ENCODE measurements around the gene CCNI2. TPM values are rescaled to one million over a fixed set of nuclear protein-coding genes. Genes with fewer than 3 reads are reported as not detected.

Gene CCNI2
- total RNA-seq, 1 experiment from 2014 or later, result 1.4 TPM

DNA sequence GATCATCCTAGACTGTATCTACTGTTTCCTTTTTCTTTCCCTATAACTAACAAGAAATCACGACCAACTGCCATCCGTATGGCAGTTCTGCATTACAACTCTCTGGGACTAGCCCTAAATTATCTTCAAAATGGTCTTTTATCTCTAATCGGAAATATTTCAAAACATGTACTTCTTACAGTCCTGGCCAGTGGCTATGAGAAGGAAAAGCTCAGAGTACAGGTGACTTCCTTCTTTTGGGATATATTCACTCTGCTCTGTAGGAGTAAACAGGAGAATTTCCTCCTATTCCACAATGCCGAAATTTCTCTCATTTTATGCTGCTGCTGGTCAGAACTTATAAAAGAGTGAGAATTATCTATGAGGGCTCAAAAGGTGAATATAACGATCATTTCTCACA, 31.6 kb downstream of the CCNI2 start:
- H3K27ac ChIP-seq (ENCODE audit: low read depth, low read length), result no peak overlapping the region
- no peak overlapping the region for H3K9ac ChIP-seq (ENCODE audit: low read length)
- POLR2A ChIA-PET, result no interaction called here

DNA sequence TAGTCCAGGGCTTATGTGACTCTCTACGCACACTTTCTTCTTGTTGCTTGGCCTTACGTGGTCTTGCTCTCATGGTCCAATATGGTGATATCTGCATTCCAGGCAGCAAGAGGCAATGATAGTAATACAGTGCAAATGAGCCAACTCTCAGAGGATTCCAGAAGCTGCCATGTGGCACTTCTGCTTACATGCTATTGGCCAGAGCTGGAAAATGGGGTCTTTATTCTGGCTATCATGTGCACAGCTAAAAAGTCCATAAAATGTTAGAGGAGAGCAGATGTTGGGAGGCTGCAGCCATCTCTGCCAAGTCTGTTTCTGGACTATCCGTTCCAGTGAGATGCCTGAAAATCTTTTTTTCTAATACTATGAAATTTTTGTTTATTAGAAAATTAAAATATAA, 32.7 kb downstream of the CCNI2 start:
- no TSS peak for BruUV-seq (replicated peaks)
- intact Hi-C loops (cut with micrococcal nuclease), result no loop called here
- H3K36me3 ChIP-seq (ENCODE audit: control insufficient read depth in 1 of 2, insufficient read depth in 2 of 2, low read length in 2 of 2), result no peaks in the 10 kb centered on the region
- no peaks in the 10 kb centered on the region for H3K27me3 ChIP-seq (ENCODE audit: insufficient read depth, low read length)
- no peak for DNase-seq (ENCODE audit: low read depth, low spot score)
- no peak overlapping the region for H3K4me2 ChIP-seq (ENCODE audit: low read length)
- no peak overlapping the region for H3K9ac ChIP-seq (ENCODE audit: low read length)
- ChIA-PET CTCF (no interaction called here), POLR2A (no interaction called here), RAD21 (ENCODE audit: low non-redundant PET in 1 of 2, low total read pairs in 2 of 2, uncharacterized antibody in 2 of 2, unreplicated experiment in 2 of 2) (no interaction called here)
- peaks cover 6 to 25% of the 10 kb centered on the region in 2 experiments for H3K4me1 ChIP-seq (ENCODE audit: control insufficient read depth in 1 of 2, insufficient read depth in 2 of 2, low read length in 2 of 2)
- no peaks in the 10 kb centered on the region for H4K20me1 ChIP-seq (ENCODE audit: insufficient read depth)
- H3K9me3 ChIP-seq (ENCODE audit: control insufficient read depth in 1 of 2, insufficient read depth in 1 of 2, low read depth in 1 of 2, low read length in 2 of 2), result no peaks in the 10 kb centered on the region
- no peak for ATAC-seq
- no peak overlapping the region for H2AFZ ChIP-seq (ENCODE audit: low read depth, low read length, poor library complexity, severe bottlenecking)
- no peaks in the 10 kb centered on the region for H3K9me2 ChIP-seq (ENCODE audit: insufficient read depth)
- H3K79me2 ChIP-seq (ENCODE audit: insufficient read depth, low read length), result peaks cover 13% of the 10 kb centered on the region
- no peak overlapping the region for H3K4me3 ChIP-seq (replicated peaks in 1 of 2; ENCODE audit: low read depth in 1 of 2, low read length in 2 of 2)
- H3K27ac ChIP-seq (ENCODE audit: low read depth, low read length), result no peak overlapping the region
- TF ChIP-seq EZH2phosphoT487 (IDR thresholded peaks at IDR 0.05; ENCODE audit: borderline replicate concordance), result no peak
- TF ChIP-seq SIN3A (IDR thresholded peaks at IDR 0.05; ENCODE audit: low read depth), result no peak
- TF ChIP-seq FOSL1 (IDR thresholded peaks at IDR 0.05; ENCODE audit: low read depth), result no peak
- TF ChIP-seq, protein P1, sequence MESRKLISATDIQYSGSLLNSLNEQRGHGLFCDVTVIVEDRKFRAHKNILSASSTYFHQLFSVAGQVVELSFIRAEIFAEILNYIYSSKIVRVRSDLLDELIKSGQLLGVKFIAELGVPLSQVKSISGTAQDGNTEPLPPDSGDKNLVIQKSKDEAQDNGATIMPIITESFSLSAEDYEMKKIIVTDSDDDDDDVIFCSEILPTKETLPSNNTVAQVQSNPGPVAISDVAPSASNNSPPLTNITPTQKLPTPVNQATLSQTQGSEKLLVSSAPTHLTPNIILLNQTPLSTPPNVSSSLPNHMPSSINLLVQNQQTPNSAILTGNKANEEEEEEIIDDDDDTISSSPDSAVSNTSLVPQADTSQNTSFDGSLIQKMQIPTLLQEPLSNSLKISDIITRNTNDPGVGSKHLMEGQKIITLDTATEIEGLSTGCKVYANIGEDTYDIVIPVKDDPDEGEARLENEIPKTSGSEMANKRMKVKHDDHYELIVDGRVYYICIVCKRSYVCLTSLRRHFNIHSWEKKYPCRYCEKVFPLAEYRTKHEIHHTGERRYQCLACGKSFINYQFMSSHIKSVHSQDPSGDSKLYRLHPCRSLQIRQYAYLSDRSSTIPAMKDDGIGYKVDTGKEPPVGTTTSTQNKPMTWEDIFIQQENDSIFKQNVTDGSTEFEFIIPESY (IDR thresholded peaks at IDR 0.05; ENCODE audit: extremely low read depth, insufficient replicate concordance, low read length), result no peak
- TF ChIP-seq ZFX (IDR thresholded peaks at IDR 0.05), result no peak
- TF ChIP-seq, protein P2, sequence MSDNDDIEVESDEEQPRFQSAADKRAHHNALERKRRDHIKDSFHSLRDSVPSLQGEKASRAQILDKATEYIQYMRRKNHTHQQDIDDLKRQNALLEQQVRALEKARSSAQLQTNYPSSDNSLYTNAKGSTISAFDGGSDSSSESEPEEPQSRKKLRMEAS (IDR thresholded peaks at IDR 0.05), result no peak
- TF ChIP-seq ZNF274 (IDR thresholded peaks at IDR 0.05; ENCODE audit: low read depth, low read length), result no peak
- no peak for TF ChIP-seq CEBPB (IDR thresholded peaks at IDR 0.05; ENCODE audit: low read depth)
- TF ChIP-seq SRF (IDR thresholded peaks at IDR 0.05; ENCODE audit: low read depth), result no peak
- no peak for TF ChIP-seq SP1 (IDR thresholded peaks at IDR 0.05; ENCODE audit: low read depth)
- TF ChIP-seq ELF1 (IDR thresholded peaks at IDR 0.05; ENCODE audit: borderline replicate concordance, low read depth), result no peak

More for the DNA sequence above, 31.6 kb downstream of the CCNI2 start:
- no peaks in the 10 kb centered on the region for H3K9me2 ChIP-seq (ENCODE audit: insufficient read depth)
- no peak overlapping the region for H3K4me2 ChIP-seq (ENCODE audit: low read length)
- no peaks in the 10 kb centered on the region for H3K36me3 ChIP-seq (ENCODE audit: control insufficient read depth in 1 of 2, insufficient read depth in 2 of 2, low read length in 2 of 2)
- TF ChIP-seq ZFX (IDR thresholded peaks at IDR 0.05) (no peak), POLR2AphosphoS5 (IDR thresholded peaks at IDR 0.05; ENCODE audit: low read depth, low read length) (no peak), POLR2A (IDR thresholded peaks at IDR 0.05; ENCODE audit: borderline replicate concordance, extremely low read depth, insufficient read depth, insufficient read length) (no peak), ELF1 (IDR thresholded peaks at IDR 0.05; ENCODE audit: borderline replicate concordance, low read depth) (no peak), CEBPB (IDR thresholded peaks at IDR 0.05; ENCODE audit: low read depth) (no peak), SRF (IDR thresholded peaks at IDR 0.05; ENCODE audit: low read depth) (no peak)
- TF ChIP-seq, protein P3, sequence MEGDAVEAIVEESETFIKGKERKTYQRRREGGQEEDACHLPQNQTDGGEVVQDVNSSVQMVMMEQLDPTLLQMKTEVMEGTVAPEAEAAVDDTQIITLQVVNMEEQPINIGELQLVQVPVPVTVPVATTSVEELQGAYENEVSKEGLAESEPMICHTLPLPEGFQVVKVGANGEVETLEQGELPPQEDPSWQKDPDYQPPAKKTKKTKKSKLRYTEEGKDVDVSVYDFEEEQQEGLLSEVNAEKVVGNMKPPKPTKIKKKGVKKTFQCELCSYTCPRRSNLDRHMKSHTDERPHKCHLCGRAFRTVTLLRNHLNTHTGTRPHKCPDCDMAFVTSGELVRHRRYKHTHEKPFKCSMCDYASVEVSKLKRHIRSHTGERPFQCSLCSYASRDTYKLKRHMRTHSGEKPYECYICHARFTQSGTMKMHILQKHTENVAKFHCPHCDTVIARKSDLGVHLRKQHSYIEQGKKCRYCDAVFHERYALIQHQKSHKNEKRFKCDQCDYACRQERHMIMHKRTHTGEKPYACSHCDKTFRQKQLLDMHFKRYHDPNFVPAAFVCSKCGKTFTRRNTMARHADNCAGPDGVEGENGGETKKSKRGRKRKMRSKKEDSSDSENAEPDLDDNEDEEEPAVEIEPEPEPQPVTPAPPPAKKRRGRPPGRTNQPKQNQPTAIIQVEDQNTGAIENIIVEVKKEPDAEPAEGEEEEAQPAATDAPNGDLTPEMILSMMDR (IDR thresholded peaks at IDR 0.05 in 2 of 3, conservative IDR thresholded peaks at IDR 0.05 in 1 of 3; ENCODE audit: borderline replicate concordance in 1 of 3, insufficient read depth in 1 of 3, low read depth in 2 of 3, low read length in 2 of 3), result no peak
- no peak overlapping the region for H2AFZ ChIP-seq (ENCODE audit: low read depth, low read length, poor library complexity, severe bottlenecking)
- H3K4me1 ChIP-seq (ENCODE audit: control insufficient read depth in 1 of 2, insufficient read depth in 2 of 2, low read length in 2 of 2), result peaks cover 6 to 25% of the 10 kb centered on the region in 2 experiments
- ATAC-seq (no peak), DNase-seq (ENCODE audit: low read depth, low spot score) (no peak)
- ChIA-PET CTCF (no interaction called here), RAD21 (ENCODE audit: low non-redundant PET in 1 of 2, low total read pairs in 2 of 2, uncharacterized antibody in 2 of 2, unreplicated experiment in 2 of 2) (no interaction called here)
- peaks cover 15% of the 10 kb centered on the region for H3K79me2 ChIP-seq (ENCODE audit: insufficient read depth, low read length)
- BruUV-seq (replicated peaks), result no TSS peak
- H4K20me1 ChIP-seq (ENCODE audit: insufficient read depth), result no peaks in the 10 kb centered on the region
- no peaks in the 10 kb centered on the region for H3K27me3 ChIP-seq (ENCODE audit: insufficient read depth, low read length)
- intact Hi-C loops (cut with micrococcal nuclease), result no loop called here
- no peak overlapping the region for H3K4me3 ChIP-seq (replicated peaks in 1 of 2; ENCODE audit: low read depth in 1 of 2, low read length in 2 of 2)
- H3K9me3 ChIP-seq (ENCODE audit: control insufficient read depth in 1 of 2, insufficient read depth in 1 of 2, low read depth in 1 of 2, low read length in 2 of 2), result no peaks in the 10 kb centered on the region
